Left lung (tissue), 10 donors: Measurements from ENCODE around the gene TMEM222. TPM values are rescaled to one million over a fixed set of nuclear protein-coding genes. Genes with fewer than 3 reads are reported as not detected.

Experiments used
- ATAC-seq: fragments of 200-7000 bp; cut with Tn5 transposase; one replicate; pipeline ENCODE4 v1.9.1; 2020; ENCODE audit warnings: moderate library complexity
- DNase-seq, 4 donors: peaks; one replicate each; pipeline ENCODE4 v3.0.0-alpha.2; 2013 to 2020
- H3K27ac ChIP-seq, 2 donors: fragments of 200-600 bp; sonication (generic) in 1 of 2; one replicate each; pipeline versions ENCODE4 v1.5.0 to v1.8.0; 2020 to 2021
- H3K27me3 ChIP-seq, 2 donors: fragments of 200-600 bp; sonication (generic) in 1 of 2; one replicate each; pipeline versions ENCODE4 v1.5.0 to v1.8.0; 2020 to 2021
- H3K36me3 ChIP-seq, 2 donors: fragments of 200-600 bp; sonication (generic) in 1 of 2; one replicate each; pipeline versions ENCODE4 v1.5.0 to v1.8.0; 2020 to 2021
- H3K4me1 ChIP-seq, 2 donors: fragments of 200-600 bp; one replicate each; pipeline ENCODE4 v1.8.0; 2021
- H3K4me3 ChIP-seq, 2 donors: fragments of 200-600 bp; sonication (generic) in 1 of 2; one replicate each; pipeline versions ENCODE4 v1.5.0 to v1.8.0; 2020 to 2021; ENCODE audit warnings: mild to moderate bottlenecking in 1 of 2
- H3K9me3 ChIP-seq, 2 donors: fragments of 200-600 bp; sonication (generic) in 1 of 2; one replicate each; pipeline versions ENCODE4 v1.5.0 to v1.8.0; 2020 to 2021
- CTCF ChIP-seq, 2 donors: fragments of 200-600 bp; sonication (generic) in 1 of 2; IDR thresholded peaks; one replicate each; pipeline versions ENCODE4 v1.5.0 to v1.8.0; 2021; ENCODE audit warnings: antibody characterized with exemption in 2 of 2
- intact Hi-C, 2 donors: fragments of 100-400 bp; cut with DNase I; formaldehyde crosslinking; loops; one replicate each; pipeline versions ENCODE4 v1.11.2 to v1.14.2; 2022
- polyA plus RNA-seq, 6 donors: library from polyadenylated mRNA; unstranded; fragments of 120-200 nt; gene quantifications; one replicate each; pipeline ENCODE4 v1.2.1, GENCODE V29; 2013; ENCODE audit not compliant: insufficient read length in 6 of 6
- total RNA-seq, 2 donors: library from RNA; stranded (reverse); fragmentation: NEBNext Ultra II Directional; extraction: Animal tissue kit (Norgen Biotek cat#: 25700); gene quantifications; one replicate each; pipeline ENCODE4 v1.2.1, GENCODE V29; 2021
- donor health status: DM: no; HTN: yes; CAD: no.
- donor health status: DM: no; HTN: no; CAD: no.

Gene TMEM222
- total and polyA plus RNA-seq, 8 donors = 29.4 to 40.4 (median 35.7) TPM

DNA sequence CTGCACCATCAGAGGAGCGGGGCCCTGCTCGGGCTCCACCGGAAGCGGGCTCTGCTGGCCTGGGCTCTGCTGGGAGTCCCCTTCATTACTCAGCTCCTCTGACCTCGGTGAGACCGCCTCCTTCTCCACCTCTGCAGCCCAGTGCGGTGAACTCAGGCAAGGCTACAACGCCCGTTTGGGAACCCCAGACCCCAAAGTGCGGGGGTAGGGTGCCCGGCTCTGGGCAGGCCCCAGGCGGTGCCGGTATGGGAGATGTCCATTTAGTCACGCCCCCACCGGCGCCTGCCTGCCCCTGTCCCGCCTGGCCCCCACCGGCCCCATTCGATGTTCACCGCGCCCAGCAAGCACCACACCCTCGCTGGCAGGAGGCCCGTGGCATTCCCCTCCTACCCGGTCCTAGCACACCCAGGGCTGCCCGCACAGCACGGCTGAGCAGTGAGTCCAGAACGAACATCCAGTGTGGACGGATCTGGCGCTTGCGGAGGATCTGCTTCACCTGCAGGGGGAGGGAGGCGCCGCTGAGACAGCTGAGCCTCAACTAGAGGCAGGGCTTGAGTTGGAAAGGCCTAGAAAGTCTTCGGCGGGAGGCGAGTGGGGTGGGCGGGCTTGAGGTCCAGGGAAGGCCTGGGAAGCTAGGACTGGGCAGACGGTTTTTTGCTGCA lies 34.8 kb downstream of the TMEM222 start:
- Histone ChIP-seq H3K27me3 (no peaks in the 10 kb centered on the region), H3K9me3 (no peaks in the 10 kb centered on the region), H3K27ac (peak overlapping the region in 1 of 2 donors; percentile 45), H3K4me1 (peaks cover 0 to 31% of the 10 kb centered on the region in 2 donors), H3K4me3 (no peak overlapping the region), H3K36me3 (peaks cover 0 to 92% of the 10 kb centered on the region in 2 donors)
- intact Hi-C loops = loop anchor here in 1 of 2 donors (5.0 kb wide), 1 partner anchor 36 kb away; the partner anchor contains the start of gene GPR3
- DNase-seq (peak in 1 of 4 donors; percentile 76), ATAC-seq (no peak)
- no peak for TF ChIP-seq CTCF (IDR thresholded peaks at IDR 0.05)

- Histone ChIP-seq H3K9me3 (no peaks in the 10 kb centered on the region), H3K4me1 (peaks cover 0 to 31% of the 10 kb centered on the region in 2 donors), H3K4me3 (no peak overlapping the region), H3K27ac (peak overlapping the region in 1 of 2 donors; percentile 45), H3K36me3 (peaks cover 0 to 99% of the 10 kb centered on the region in 2 donors), H3K27me3 (no peaks in the 10 kb centered on the region)
- intact Hi-C loops = loop anchor here in 1 of 2 donors (5.0 kb wide), 1 partner anchor 35 kb away; the partner anchor contains the start of gene GPR3
- ATAC-seq (peak; percentile 82), DNase-seq (peak in 3 of 4 donors; percentile 75 to 95 (median 78))
- peak; percentile 98 to 99 for TF ChIP-seq CTCF (IDR thresholded peaks at IDR 0.05)
Measured at GRCh38 chr1:27357281-27358037, 35.5 kb downstream of the TMEM222 start.

DNA sequence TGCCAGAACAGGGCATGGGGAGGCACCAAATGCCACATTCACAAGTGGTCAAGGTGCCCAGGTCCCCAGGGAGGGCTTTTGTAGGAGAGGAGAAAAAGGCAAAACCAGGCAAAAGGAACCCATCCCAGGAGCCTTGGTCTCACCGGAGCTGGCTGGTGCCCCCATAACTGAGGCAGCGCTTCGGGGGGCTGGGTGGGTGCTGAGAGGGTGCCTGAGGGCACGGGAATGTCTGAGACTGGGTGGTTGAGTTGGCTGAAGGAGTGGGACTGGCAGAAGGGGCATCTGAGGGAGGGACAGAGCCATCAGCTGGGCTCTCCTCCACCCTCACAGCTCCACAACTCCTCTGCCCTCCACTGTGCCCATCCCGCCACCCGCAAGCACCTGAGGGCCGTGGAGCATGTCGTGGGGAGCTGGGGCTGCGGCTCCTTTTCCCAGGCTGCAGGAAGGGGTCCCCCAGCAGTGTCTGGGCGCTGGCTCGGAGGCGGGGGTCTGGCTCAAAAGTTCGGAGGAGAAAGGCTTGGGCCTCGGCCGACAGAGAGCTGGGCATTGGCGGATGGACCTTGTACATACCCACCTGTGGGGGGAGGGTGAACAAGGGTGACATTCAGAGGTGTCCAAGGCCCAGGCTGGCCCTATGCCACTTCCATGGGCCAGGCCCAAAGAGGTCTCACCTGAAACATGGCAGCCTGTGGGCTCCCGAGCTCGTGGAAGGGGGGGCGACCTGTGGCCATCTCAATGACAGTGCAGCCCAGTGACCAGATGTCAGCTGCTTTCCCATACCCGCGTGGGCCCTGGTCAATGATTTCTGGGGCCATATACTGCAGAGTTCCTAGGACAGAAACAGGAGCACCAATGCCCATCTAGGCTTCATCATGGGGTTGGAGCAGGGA lies 36.3 kb downstream of the TMEM222 start:
- intact Hi-C loops = loop anchor here in 1 of 2 donors (5.0 kb wide), 1 partner anchor 34 kb away; the partner anchor contains the start of gene GPR3
- no peak for ATAC-seq
- Histone ChIP-seq H3K4me1 (peaks cover 0 to 31% of the 10 kb centered on the region in 2 donors), H3K9me3 (no peaks in the 10 kb centered on the region), H3K36me3 (peaks cover 0 to 100% of the 10 kb centered on the region in 2 donors), H3K27me3 (no peaks in the 10 kb centered on the region), H3K4me3 (no peak overlapping the region), H3K27ac (no peak overlapping the region)
- TF ChIP-seq CTCF (IDR thresholded peaks at IDR 0.05) = no peak
- DNase-seq = no peak

- H3K27ac ChIP-seq = no peak overlapping the region
- H3K4me1 ChIP-seq = peaks cover 0 to 33% of the 10 kb centered on the region in 2 donors
- intact Hi-C loops = loop anchor here in 1 of 2 donors (5.0 kb wide), 1 partner anchor 33 kb away; the partner anchor contains the start of gene GPR3
- no peak for TF ChIP-seq CTCF (IDR thresholded peaks at IDR 0.05)
- H3K9me3 ChIP-seq = no peaks in the 10 kb centered on the region
- H3K4me3 ChIP-seq = no peak overlapping the region
- H3K27me3 ChIP-seq = no peaks in the 10 kb centered on the region
- ATAC-seq (no peak), DNase-seq (no peak)
- H3K36me3 ChIP-seq = peaks cover 0 to 100% of the 10 kb centered on the region in 2 donors
Measured at GRCh38 chr1:27358928-27359313, 37.0 kb downstream of the TMEM222 start.
